ENCODE data around the gene MMP25. TPM values are rescaled to one million over a fixed set of nuclear protein-coding genes. Genes with fewer than 3 reads are reported as not detected.

Gene MMP25
- total and polyA plus RNA-seq, 10 of the 15 experiments (the other 5 are each of a cell fraction or from before 2014, with no cell fraction given): 0.03 to 0.36 (median 0.13) TPM; not detected in 1

DNA sequence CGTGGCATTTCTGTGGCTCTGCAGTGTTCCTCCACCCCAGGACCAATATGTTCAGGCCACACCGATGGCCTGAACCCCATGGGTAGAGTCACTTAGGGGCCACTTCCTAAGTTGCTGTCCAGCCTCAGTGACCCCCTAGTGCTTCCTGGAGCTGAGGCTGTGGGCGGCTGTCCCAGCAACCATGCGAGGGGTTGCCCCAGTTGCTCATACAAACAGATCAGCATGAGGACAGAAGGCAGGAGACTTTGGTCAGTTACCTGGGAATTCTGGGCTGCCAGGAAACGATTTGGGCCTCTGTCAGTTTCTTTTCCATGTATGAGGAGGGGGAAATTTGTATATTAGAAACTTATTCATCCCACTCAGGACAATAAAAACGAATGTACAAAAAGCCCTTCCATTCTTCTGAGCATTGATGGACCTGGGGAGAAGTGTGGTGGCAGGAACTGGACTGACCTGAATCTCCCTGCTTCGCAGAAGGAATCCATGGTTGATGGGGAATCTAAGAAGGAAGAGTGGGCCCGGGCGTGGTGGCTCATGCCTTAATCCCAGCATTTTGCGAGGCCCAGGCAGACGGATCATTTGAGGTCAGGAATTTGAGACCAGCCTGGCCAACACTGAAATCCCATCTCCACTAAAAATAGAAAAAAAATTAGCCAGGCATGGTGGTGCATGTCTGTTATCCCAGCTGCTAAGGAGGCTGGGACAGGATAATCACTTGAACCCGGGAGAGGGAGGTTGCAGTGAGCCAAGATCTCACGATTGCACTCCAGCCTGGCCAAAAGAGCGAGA is 14.2 kb downstream of the MMP25 start:
- ChIA-PET POLR2A (interaction anchor here (0.5 to 1.7 kb wide), 4 partner anchors 17 to 75 kb away, joined by 3 to 12 read pairs (median 4); no protein-coding TSS in a partner anchor), SMC1A (ENCODE audit: uncharacterized antibody, unreplicated experiment) (interaction anchor here (1.3 to 3.9 kb wide), 5 partner anchors 16 to 106 kb away, joined by 3 to 53 read pairs (median 4); no protein-coding TSS in a partner anchor), CTCF (interaction anchor here (0.7 to 9.5 kb wide), 15 partner anchors 12 to 136 kb away, joined by 3 to 174 read pairs (median 10); partner anchors contain the start of genes HCFC1R1 and THOC6), RAD21 (ENCODE audit: unreplicated experiment) (interaction anchor here (1.1 to 3.0 kb wide), 6 partner anchors 15 to 105 kb away, joined by 3 to 72 read pairs (median 9); no protein-coding TSS in a partner anchor)
- no TSS peak for BruUV-seq (replicated peaks)
- Histone ChIP-seq H3K4me2 (ENCODE audit: control insufficient read depth, insufficient read depth) (no peak overlapping the region), H3K4me3 (no peak overlapping the region), H3K27ac (ENCODE audit: control insufficient read depth, insufficient read depth) (no peak overlapping the region), H3K36me3 (ENCODE audit: control insufficient read depth in 2 of 2, insufficient read depth in 2 of 2, low read length in 1 of 2) (no peaks in the 10 kb centered on the region), H3K4me1 (ENCODE audit: control insufficient read depth, insufficient read depth, low read length) (peaks cover 18% of the 10 kb centered on the region), H3K27me3 (replicated peaks in 1 of 2; ENCODE audit: control insufficient read depth in 2 of 2, insufficient read depth in 2 of 2, low read length in 1 of 2) (no peaks in the 10 kb centered on the region), H2AFZ (ENCODE audit: control insufficient read depth, low read depth, low read length) (no peak overlapping the region; the same call in 1 of the 2 replicates), H3K9ac (ENCODE audit: control insufficient read depth, insufficient read depth, low read length) (no peak overlapping the region), H3K79me2 (ENCODE audit: control insufficient read depth, insufficient read depth, low read length) (peaks cover 4% of the 10 kb centered on the region), H4K20me1 (ENCODE audit: control insufficient read depth, insufficient read depth) (no peaks in the 10 kb centered on the region), H3K9me3 (replicated peaks; ENCODE audit: control insufficient read depth, insufficient read depth, low read length) (no peaks in the 10 kb centered on the region; the same call in 2 of the 3 replicates)
- intact Hi-C loops (cut with micrococcal nuclease; ENCODE audit: unreplicated experiment): no loop called here
- FAIRE-seq (no peak), ATAC-seq (no peak), DNase-seq (ENCODE audit: low read depth, low spot score) (no peak)
- WGBS (ENCODE audit: insufficient coverage, insufficient replicate concordance, low lambda C conversion rate, missing lambda C conversion rate): 61% methylated on average over 14 of the region's 14 CpGs
- in situ Hi-C loops (cut with MboI): loop anchor here (5.0 kb wide), 2 partner anchors 37 to 67 kb away; partner anchors contain the start of gene ZSCAN10
- TF ChIP-seq SKIL (IDR thresholded peaks at IDR 0.05; ENCODE audit: low read depth, poor library complexity, severe bottlenecking) (no peak), NRF1 (conservative IDR thresholded peaks at IDR 0.05; ENCODE audit: low read depth, low read length) (no peak), E2F8 (IDR thresholded peaks at IDR 0.05; ENCODE audit: low read depth, partially characterized antibody) (no peak), MEF2B (IDR thresholded peaks at IDR 0.05; ENCODE audit: partially characterized antibody, poor library complexity, severe bottlenecking) (no peak), IRF4 (IDR thresholded peaks at IDR 0.05; ENCODE audit: low read depth, low read length) (no peak), SREBF2 (IDR thresholded peaks at IDR 0.05; ENCODE audit: low read length) (no peak), FOXK2 (IDR thresholded peaks at IDR 0.05) (no peak), SMAD1 (IDR thresholded peaks at IDR 0.05; ENCODE audit: low read depth, partially characterized antibody) (no peak), POU2F2 (IDR thresholded peaks at IDR 0.05; ENCODE audit: borderline replicate concordance, low read depth, low read length) (no peak)
